ENCODE data around the gene DTX4. TPM values are rescaled to one million over a fixed set of nuclear protein-coding genes. Genes with fewer than 3 reads are reported as not detected.

The DTX4 gene
- total RNA-seq, 1 experiment from 2014 or later = 0.21 TPM

GRCh38 chr11:59199546-59200422 lies 27.9 kb downstream of the DTX4 start:
- Histone ChIP-seq H3K4me3 (ENCODE audit: low read depth in 2 of 2, low read length in 2 of 2) (no peak overlapping the region), H3K36me3 (ENCODE audit: control insufficient read depth, insufficient read depth, low read length) (no peaks in the 10 kb centered on the region), H3K27ac (ENCODE audit: low read length) (no peak overlapping the region), H3K4me1 (ENCODE audit: control insufficient read depth, insufficient read depth, low read length) (no peaks in the 10 kb centered on the region), H3K9me3 (ENCODE audit: control insufficient read depth, insufficient read depth, low read depth, low read length) (no peaks in the 10 kb centered on the region), H3K27me3 (ENCODE audit: control insufficient read depth, insufficient read depth, low read length) (peaks cover 2% of the 10 kb centered on the region; the same call in 1 of the 2 replicates)
- no TSS peak for BruUV-seq (replicated peaks)
- no peak for TF ChIP-seq SIN3A (IDR thresholded peaks at IDR 0.05; ENCODE audit: borderline replicate concordance, insufficient read depth, low read depth, low read length)
- no peak for TF ChIP-seq REST (IDR thresholded peaks at IDR 0.05; ENCODE audit: insufficient read depth in 1 of 2, low read depth in 2 of 2, low read length in 1 of 2)
- TF ChIP-seq CTCF (IDR thresholded peaks at IDR 0.05) = no peak
- TF ChIP-seq TCF7L2 (IDR thresholded peaks at IDR 0.05; ENCODE audit: low read depth, low read length) = no peak
- no peak for TF ChIP-seq POLR2AphosphoS5 (IDR thresholded peaks at IDR 0.05; ENCODE audit: low read depth, low read length)
- ChIA-PET CTCF (no interaction called here), POLR2A (no interaction called here)
- intact Hi-C loops (cut with micrococcal nuclease; ENCODE audit: unreplicated experiment) (no loop called here), in situ Hi-C loops (cut with HindIII; ENCODE audit: low pct_unique_long_range_greater_than_20kb, low sequenced_read_pairs) (no loop called here)
- DNase-seq (ENCODE audit: low read depth, low spot score) (no peak), ATAC-seq (no peak)

GRCh38 chr11:59200423-59200746 lies 28.5 kb downstream of the DTX4 start:
- H3K27me3 ChIP-seq (ENCODE audit: control insufficient read depth, insufficient read depth, low read length) = peaks cover 2% of the 10 kb centered on the region; the same call in 1 of the 2 replicates
- in situ Hi-C loops (cut with HindIII; ENCODE audit: low pct_unique_long_range_greater_than_20kb, low sequenced_read_pairs) (no loop called here), intact Hi-C loops (cut with micrococcal nuclease; ENCODE audit: unreplicated experiment) (no loop called here)
- no peaks in the 10 kb centered on the region for H3K4me1 ChIP-seq (ENCODE audit: control insufficient read depth, insufficient read depth, low read length)
- no peaks in the 10 kb centered on the region for H3K9me3 ChIP-seq (ENCODE audit: control insufficient read depth, insufficient read depth, low read depth, low read length)
- H3K4me3 ChIP-seq (ENCODE audit: low read depth in 2 of 2, low read length in 2 of 2) = no peak overlapping the region
- ChIA-PET POLR2A (no interaction called here), CTCF (no interaction called here)
- TF ChIP-seq REST (IDR thresholded peaks at IDR 0.05; ENCODE audit: insufficient read depth in 1 of 2, low read depth in 2 of 2, low read length in 1 of 2) (no peak), POLR2AphosphoS5 (IDR thresholded peaks at IDR 0.05; ENCODE audit: low read depth, low read length) (no peak), CTCF (IDR thresholded peaks at IDR 0.05) (no peak), TCF7L2 (IDR thresholded peaks at IDR 0.05; ENCODE audit: low read depth, low read length) (no peak), SIN3A (IDR thresholded peaks at IDR 0.05; ENCODE audit: borderline replicate concordance, insufficient read depth, low read depth, low read length) (no peak)
- H3K27ac ChIP-seq (ENCODE audit: low read length) = no peak overlapping the region
- ATAC-seq (no peak), DNase-seq (ENCODE audit: low read depth, low spot score) (no peak)
- no peaks in the 10 kb centered on the region for H3K36me3 ChIP-seq (ENCODE audit: control insufficient read depth, insufficient read depth, low read length)
- no TSS peak for BruUV-seq (replicated peaks)
